Activated CD4-positive, CD25-positive, alpha-beta regulatory T cell (primary cell): Measurements from ENCODE around the gene CCSAP.
"Not testable (repeated sequence)": the region's sequence is repeated elsewhere in the genome, so short reads cannot be mapped to it uniquely, and the experiment has no call there.

Source experiments
- DNase-seq, 4 experiments: peaks; one replicate each; lab custom pipeline; 2025; lab: John Stamatoyannopoulos, UW

Gene CCSAP

GRCh38 chr1:229325853-229326487 is 16.9 kb downstream of the CCSAP start:
- DNase-seq = no peak

DNA sequence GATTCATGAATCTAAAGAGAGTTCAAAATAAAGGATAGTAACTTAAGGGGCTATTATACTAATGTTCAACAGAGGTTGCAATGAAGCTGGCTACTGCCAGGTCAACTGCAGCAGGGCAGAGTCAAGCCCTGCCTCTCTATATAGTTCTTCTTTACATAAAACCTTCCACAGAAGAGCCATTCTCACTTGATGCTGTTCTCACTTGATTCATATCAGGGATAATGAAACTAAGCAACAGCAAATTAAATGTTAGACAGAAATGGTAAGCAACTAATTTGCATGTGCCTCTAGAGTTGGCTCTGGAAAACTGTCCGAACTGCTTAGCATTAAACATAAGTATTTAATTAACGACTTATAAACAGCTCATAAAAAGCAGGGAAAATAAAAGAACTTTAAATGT is 17.4 kb downstream of the CCSAP start:
- DNase-seq = no peak

GRCh38 chr1:229323885-229324553 is 18.8 kb downstream of the CCSAP start:
- DNase-seq = no peak

GRCh38 chr1:229323201-229323600 is 19.6 kb downstream of the CCSAP start:
- DNase-seq = no peak

- DNase-seq = no peak
Observed at GRCh38 chr1:229319487-229319886, 23.4 kb downstream of the CCSAP start.

DNA sequence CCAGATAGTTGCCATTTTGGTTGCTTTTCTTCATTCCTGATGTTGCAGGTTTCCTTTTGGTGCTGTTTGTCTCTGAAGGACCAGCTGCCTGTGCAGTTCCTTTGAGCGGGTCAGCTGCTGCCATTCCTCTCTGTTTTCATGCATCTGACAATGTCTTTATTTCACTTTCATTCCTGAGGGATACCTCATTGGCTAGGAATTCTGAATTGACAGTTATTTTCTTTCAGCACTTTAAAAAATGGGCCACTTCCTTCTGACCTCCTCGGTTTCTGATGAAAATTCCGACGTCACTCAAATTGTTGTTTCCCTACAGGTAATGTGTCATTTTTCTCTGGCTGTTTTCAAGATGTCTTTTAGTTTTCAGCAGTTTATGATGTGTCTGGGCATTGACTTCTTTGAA is 24.8 kb downstream of the CCSAP start:
- no peak for DNase-seq

DNA sequence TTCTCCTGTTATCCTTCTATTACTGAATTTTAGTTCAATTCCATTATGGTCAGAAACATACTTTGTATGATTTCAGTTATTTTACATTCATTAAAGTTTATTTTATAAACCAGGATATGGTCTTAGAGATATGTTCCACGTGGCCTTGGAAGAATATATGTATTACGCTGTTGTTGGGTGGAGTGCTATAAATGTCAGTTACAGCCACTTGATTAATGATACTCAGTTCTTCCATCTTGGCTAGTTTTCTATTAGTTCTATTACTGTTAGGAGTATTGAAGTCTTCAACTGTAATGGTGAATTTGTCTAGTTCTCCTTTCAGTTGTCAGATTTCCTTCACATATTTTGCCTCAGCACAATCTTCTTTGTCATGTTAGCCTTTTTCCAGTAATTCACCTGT is 26.7 kb downstream of the CCSAP start:
- no peak for DNase-seq

- no peak for DNase-seq
Observed at GRCh38 chr1:229310833-229311232, 32.0 kb downstream of the CCSAP start.

GRCh38 chr1:229309684-229310083 is 33.2 kb downstream of the CCSAP start:
- no peak for DNase-seq

DNA sequence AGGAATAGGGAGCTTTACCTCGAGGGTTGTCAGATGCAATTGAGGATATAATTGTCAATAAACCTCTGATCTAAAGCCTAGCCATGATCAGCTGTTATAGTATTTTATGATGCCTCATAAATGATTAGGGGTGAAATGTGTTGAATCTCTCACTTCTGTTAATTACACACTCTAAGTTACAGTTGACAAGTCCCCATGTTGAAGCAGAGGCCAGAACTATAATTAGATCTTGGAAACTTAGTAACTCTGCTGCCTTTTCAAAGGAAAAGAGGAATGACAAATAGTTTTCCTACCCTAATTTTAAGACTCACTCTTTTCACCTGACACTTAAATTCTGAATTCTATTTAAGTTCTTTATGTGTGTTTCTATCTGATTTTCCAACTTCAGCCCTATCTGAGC is 33.8 kb downstream of the CCSAP start:
- DNase-seq = no peak

GRCh38 chr1:229305392-229305791 is 37.5 kb downstream of the CCSAP start:
- DNase-seq = no peak

- DNase-seq = no peak
Observed at GRCh38 chr1:229303855-229304254, 39.0 kb downstream of the CCSAP start.

- no peak for DNase-seq
Observed at GRCh38 chr1:229302740-229303139, 40.1 kb downstream of the CCSAP start.

- no peak for DNase-seq
Observed at GRCh38 chr1:229300099-229300757, 42.6 kb downstream of the CCSAP start.

DNA sequence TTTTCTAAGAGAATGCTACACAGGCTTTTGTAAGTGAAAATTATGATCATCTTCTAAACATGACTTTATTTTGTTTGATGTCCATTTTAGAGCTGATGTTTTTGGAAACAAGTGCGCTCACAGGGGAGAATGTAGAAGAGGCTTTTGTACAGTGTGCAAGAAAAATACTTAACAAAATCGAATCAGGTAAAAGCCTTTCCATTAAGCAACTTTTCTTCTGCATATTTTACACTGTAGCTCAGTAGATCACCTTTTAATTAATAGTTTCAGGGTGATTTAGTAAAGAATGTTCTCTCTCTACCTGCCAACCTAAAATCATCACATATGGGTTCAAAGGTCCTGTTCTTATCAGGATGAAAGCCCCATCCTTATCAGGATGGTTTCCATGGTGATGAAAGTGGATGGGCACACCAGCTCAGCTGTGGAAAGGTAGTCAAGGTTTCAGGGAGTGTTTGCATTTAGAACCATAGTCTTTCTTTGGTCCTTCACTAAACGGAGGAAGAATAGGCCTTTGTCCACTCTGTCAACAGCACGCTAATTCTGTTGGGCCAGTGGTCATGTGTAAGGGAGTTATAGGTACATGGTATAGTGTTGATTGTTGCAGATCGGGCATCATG is 43.9 kb downstream of the CCSAP start:
- DNase-seq = no peak

DNA sequence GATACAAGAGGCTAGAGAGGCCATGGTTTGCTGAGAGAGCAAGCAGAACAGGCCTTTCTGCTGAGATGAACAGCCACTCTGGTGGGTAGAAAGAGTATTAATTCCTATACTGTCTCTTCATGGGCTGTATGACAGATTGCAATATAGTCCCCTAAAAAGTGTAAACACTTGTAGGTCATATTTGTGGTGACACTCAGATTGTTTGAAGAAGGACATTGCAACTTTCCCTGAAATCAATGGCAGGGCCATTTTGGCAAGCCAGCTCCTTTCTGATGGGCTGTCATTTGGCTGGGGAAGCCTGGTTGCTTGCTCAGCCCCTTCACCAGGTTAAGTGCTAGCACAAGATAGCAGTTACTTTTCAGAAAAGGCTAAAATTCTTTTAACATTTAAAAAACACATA is 44.4 kb downstream of the CCSAP start:
- no peak for DNase-seq

- no peak for DNase-seq
Observed at GRCh38 chr1:229297746-229298145, 45.1 kb downstream of the CCSAP start.

GRCh38 chr1:229296541-229296941 is 46.3 kb downstream of the CCSAP start:
- DNase-seq = no peak

GRCh38 chr1:229295745-229296144 is 47.1 kb downstream of the CCSAP start:
- no peak for DNase-seq

GRCh38 chr1:229293528-229294204 is 49.2 kb downstream of the CCSAP start:
- DNase-seq = no peak

GRCh38 chr1:229291686-229292085 is 51.2 kb downstream of the CCSAP start:
- not testable (repeated sequence) for DNase-seq

DNA sequence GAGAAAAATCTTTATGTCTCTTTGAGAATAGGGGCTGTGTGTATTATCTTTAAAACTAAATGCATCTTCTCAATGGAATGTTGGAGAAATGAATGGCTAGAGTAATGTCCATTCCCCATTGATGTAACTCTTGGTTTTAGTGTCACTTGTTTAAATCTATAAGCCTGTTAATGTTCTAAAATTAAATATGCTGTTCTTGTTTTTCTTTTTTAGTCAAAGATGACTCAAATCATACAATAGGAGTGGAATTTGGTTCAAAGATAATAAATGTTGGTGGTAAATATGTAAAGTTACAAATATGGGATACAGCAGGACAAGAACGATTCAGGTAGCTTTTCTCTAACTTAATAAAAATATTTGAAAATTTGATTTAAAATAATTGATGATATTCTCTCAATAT is 54.3 kb downstream of the CCSAP start:
- DNase-seq = no peak
